Effector memory CD4-positive, alpha-beta T cell (primary cell): ENCODE results near the gene PNMA1.
"Not testable (repeated sequence)": the region's sequence is repeated elsewhere in the genome, so short reads cannot be mapped to it uniquely, and the experiment has no call there.

Source experiments
- DNase-seq, 3 donors: peaks; one replicate each; pipeline ENCODE4 v3.0.0-alpha.2; 2020
- H3K27ac ChIP-seq: 2 replicates; pipeline ENCODE4 v1.7.0; 2013; ENCODE audit warnings: mild to moderate bottlenecking, low read length, moderate library complexity; ENCODE audit not compliant: insufficient read depth, poor library complexity, severe bottlenecking
- H3K27me3 ChIP-seq: replicated peaks from 2 replicates; pipeline ENCODE4 v1.7.0; 2013; ENCODE audit warnings: mild to moderate bottlenecking, low read length; ENCODE audit not compliant: insufficient read depth, control insufficient read depth, poor library complexity, severe bottlenecking
- H3K36me3 ChIP-seq: 2 replicates; pipeline ENCODE4 v1.7.0; 2013; ENCODE audit warnings: mild to moderate bottlenecking, low read length, moderate library complexity; ENCODE audit not compliant: control insufficient read depth, insufficient read depth
- H3K4me1 ChIP-seq: 2 replicates; pipeline ENCODE4 v1.7.0; 2013; ENCODE audit warnings: low read length, mild to moderate bottlenecking; ENCODE audit not compliant: control insufficient read depth, insufficient read depth, poor library complexity, severe bottlenecking
- H3K4me3 ChIP-seq: 2 replicates; pipeline ENCODE4 v1.7.0; 2013; ENCODE audit warnings: low read length, low read depth, mild to moderate bottlenecking; ENCODE audit not compliant: insufficient read depth, poor library complexity, severe bottlenecking
- H3K9me3 ChIP-seq: 2 replicates; pipeline ENCODE4 v1.7.0; 2013; ENCODE audit warnings: mild to moderate bottlenecking, low read length, moderate library complexity; ENCODE audit not compliant: control insufficient read depth

PNMA1 gene

DNA sequence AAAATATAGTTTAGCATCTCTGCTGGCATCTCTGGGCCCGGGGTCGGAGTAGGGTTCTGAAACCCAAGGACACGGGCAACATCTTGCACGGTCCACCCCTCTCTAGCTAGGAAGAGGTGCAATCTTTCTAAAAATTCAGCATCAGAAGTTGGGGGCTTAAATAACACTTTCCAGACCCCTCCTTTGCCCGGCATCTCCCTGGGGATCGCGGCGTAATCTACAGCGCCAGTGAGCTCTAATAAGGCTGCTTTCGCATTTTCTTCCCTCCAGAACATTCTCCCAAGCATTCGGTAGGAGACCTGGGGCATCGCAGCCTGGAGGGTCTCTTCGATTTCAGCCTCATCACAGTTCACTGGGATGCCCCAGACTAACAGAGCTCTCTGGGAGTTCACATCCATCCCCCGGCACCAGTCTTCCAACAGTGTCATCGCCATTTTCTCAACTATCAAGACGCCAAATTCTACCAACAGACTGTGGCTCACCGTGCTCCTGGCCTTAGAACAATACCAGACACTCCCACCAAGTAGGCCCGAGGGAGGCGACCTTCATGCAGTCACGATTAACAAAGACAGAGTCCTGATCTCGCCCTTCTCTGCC is 880 bp downstream of the PNMA1 start:
- no peak for DNase-seq
- H3K27me3 ChIP-seq = no peaks in the 10 kb centered on the region
- H3K4me3 ChIP-seq = peak overlapping the region; percentile 77
- H3K27ac ChIP-seq = peak overlapping the region; percentile 87
- H3K36me3 ChIP-seq = peaks cover 21% of the 10 kb centered on the region
- H3K4me1 ChIP-seq = no peaks in the 10 kb centered on the region
- no peaks in the 10 kb centered on the region for H3K9me3 ChIP-seq

- Histone ChIP-seq H3K27me3 (no peaks in the 10 kb centered on the region), H3K4me1 (no peaks in the 10 kb centered on the region), H3K9me3 (no peaks in the 10 kb centered on the region), H3K27ac (peak overlapping the region; percentile 87), H3K36me3 (peaks cover 15% of the 10 kb centered on the region), H3K4me3 (peak overlapping the region; percentile 77)
- DNase-seq = no peak
Observed at GRCh38 chr14:73712540-73713180, 1.5 kb downstream of the PNMA1 start.

- no peaks in the 10 kb centered on the region for H3K9me3 ChIP-seq
- H3K27me3 ChIP-seq = no peaks in the 10 kb centered on the region
- H3K36me3 ChIP-seq = peaks cover 10% of the 10 kb centered on the region
- no peak for DNase-seq
- no peaks in the 10 kb centered on the region for H3K4me1 ChIP-seq
- peak overlapping the region; percentile 77 for H3K4me3 ChIP-seq
- peak overlapping the region; percentile 87 for H3K27ac ChIP-seq
Observed at GRCh38 chr14:73712071-73712506, 2.1 kb downstream of the PNMA1 start.

- H3K27ac ChIP-seq = no peak overlapping the region
- no peaks in the 10 kb centered on the region for H3K9me3 ChIP-seq
- H3K4me1 ChIP-seq = no peaks in the 10 kb centered on the region
- H3K36me3 ChIP-seq = peaks cover 2% of the 10 kb centered on the region
- no peaks in the 10 kb centered on the region for H3K27me3 ChIP-seq
- no peak overlapping the region for H3K4me3 ChIP-seq
- no peak for DNase-seq
Observed at GRCh38 chr14:73710737-73711136, 3.4 kb downstream of the PNMA1 start.

GRCh38 chr14:73709904-73710469 is 4.2 kb downstream of the PNMA1 start:
- H3K36me3 ChIP-seq = no peaks in the 10 kb centered on the region
- H3K4me3 ChIP-seq = no peak overlapping the region
- no peaks in the 10 kb centered on the region for H3K27me3 ChIP-seq
- H3K27ac ChIP-seq = no peak overlapping the region
- no peaks in the 10 kb centered on the region for H3K9me3 ChIP-seq
- H3K4me1 ChIP-seq = no peaks in the 10 kb centered on the region
- no peak for DNase-seq

DNA sequence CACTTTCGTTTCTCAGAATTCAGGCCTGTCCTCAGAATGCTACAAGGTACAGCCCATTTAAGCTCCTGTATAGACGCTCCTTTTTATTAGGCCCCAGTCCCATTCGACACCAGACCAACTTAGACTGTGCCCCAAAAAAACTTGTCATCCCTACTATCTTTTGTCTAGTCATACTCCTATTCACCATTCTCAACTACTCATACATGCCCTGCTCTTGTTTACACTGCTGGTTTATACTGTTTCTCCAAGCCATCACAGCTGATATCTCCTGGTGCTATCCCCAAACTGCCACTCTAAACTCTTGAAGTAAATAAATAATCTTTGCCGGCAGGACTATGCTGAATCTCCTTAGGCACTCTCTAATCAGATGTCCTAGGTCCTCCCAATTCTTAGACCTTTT is 6.1 kb downstream of the PNMA1 start:
- H3K27me3 ChIP-seq, H3K27ac ChIP-seq, H3K4me3 ChIP-seq, H3K36me3 ChIP-seq, H3K4me1 ChIP-seq, H3K9me3 ChIP-seq, DNase-seq: not testable (repeated sequence)

GRCh38 chr14:73700325-73700724 is 13.9 kb downstream of the PNMA1 start:
- Histone ChIP-seq H3K9me3 (no peaks in the 10 kb centered on the region), H3K27me3 (no peaks in the 10 kb centered on the region), H3K27ac (no peak overlapping the region), H3K4me3 (no peak overlapping the region), H3K36me3 (no peaks in the 10 kb centered on the region), H3K4me1 (no peaks in the 10 kb centered on the region)
- no peak for DNase-seq

GRCh38 chr14:73696466-73697400 is 17.5 kb downstream of the PNMA1 start:
- Histone ChIP-seq H3K4me3 (no peak overlapping the region), H3K4me1 (no peaks in the 10 kb centered on the region), H3K27me3 (no peaks in the 10 kb centered on the region), H3K27ac (no peak overlapping the region), H3K9me3 (no peaks in the 10 kb centered on the region), H3K36me3 (no peaks in the 10 kb centered on the region)
- DNase-seq = no peak

- no peak overlapping the region for H3K27ac ChIP-seq
- no peak for DNase-seq
- H3K27me3 ChIP-seq = no peaks in the 10 kb centered on the region
- no peak overlapping the region for H3K4me3 ChIP-seq
- no peaks in the 10 kb centered on the region for H3K9me3 ChIP-seq
- H3K4me1 ChIP-seq = no peaks in the 10 kb centered on the region
- no peaks in the 10 kb centered on the region for H3K36me3 ChIP-seq
Observed at GRCh38 chr14:73695997-73696396, 18.2 kb downstream of the PNMA1 start.
